Measurements from ENCODE around the gene ELAVL4. TPM values are rescaled to one million over a fixed set of nuclear protein-coding genes. Genes with fewer than 3 reads are reported as not detected.

ELAVL4 gene
- total RNA-seq, 1 donor from 2014 or later: 477 TPM

DNA sequence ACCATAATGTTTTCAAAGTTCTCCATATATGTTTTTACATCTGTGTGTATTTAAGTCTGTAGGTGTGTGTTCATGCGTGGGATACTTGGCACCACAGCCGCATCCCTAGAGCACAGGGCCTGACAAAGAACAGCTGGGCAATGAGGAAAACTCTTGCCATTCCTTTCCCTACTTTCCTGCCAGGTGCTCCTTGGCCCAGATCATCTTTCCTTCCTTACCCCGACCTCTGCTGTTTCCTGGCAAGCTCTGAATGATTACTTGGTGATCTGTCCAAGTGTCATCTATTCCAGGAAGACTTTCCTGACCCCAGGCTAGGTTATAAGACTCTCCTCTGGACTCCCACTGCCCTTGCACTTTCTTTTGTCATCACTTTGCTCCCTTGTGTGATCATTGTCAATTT, 123.6 kb downstream of the ELAVL4 start:
- peaks cover 8% of the 10 kb centered on the region for H3K36me3 Mint-ChIP-seq (ENCODE audit: unreplicated experiment)
- TF ChIP-seq CTCF (IDR thresholded peaks at IDR 0.05; ENCODE audit: partially characterized antibody, unreplicated experiment): no peak
- H3K4me3 Mint-ChIP-seq (ENCODE audit: unreplicated experiment): no peak overlapping the region
- H3K4me1 Mint-ChIP-seq (ENCODE audit: low read depth, unreplicated experiment): no peaks in the 10 kb centered on the region
- H3K27me3 Mint-ChIP-seq (ENCODE audit: unreplicated experiment): no peaks in the 10 kb centered on the region
- H3K27ac Mint-ChIP-seq (ENCODE audit: unreplicated experiment): no peak overlapping the region
- DNase-seq: no peak
- peaks cover 8% of the 10 kb centered on the region for H3K9me3 Mint-ChIP-seq (ENCODE audit: unreplicated experiment)

- Mint-ChIP-seq H3K9me3 (ENCODE audit: unreplicated experiment) (peaks cover 8% of the 10 kb centered on the region), H3K27ac (ENCODE audit: unreplicated experiment) (no peak overlapping the region), H3K4me1 (ENCODE audit: low read depth, unreplicated experiment) (no peaks in the 10 kb centered on the region), H3K36me3 (ENCODE audit: unreplicated experiment) (peaks cover 8% of the 10 kb centered on the region), H3K27me3 (ENCODE audit: unreplicated experiment) (peaks cover 2% of the 10 kb centered on the region), H3K4me3 (ENCODE audit: unreplicated experiment) (no peak overlapping the region)
- DNase-seq: no peak
- no peak for TF ChIP-seq CTCF (IDR thresholded peaks at IDR 0.05; ENCODE audit: partially characterized antibody, unreplicated experiment)
These were observed 127.9 kb downstream of the ELAVL4 start for GRCh38 chr1:50236656-50237055.

GRCh38 chr1:50237056-50237455, 128.3 kb downstream of the ELAVL4 start:
- no peak for TF ChIP-seq CTCF (IDR thresholded peaks at IDR 0.05; ENCODE audit: partially characterized antibody, unreplicated experiment)
- peaks cover 8% of the 10 kb centered on the region for H3K9me3 Mint-ChIP-seq (ENCODE audit: unreplicated experiment)

GRCh38 chr1:50243939-50244338, 135.2 kb downstream of the ELAVL4 start:
- Mint-ChIP-seq H3K4me3 (ENCODE audit: unreplicated experiment) (no peak overlapping the region), H3K9me3 (ENCODE audit: unreplicated experiment) (no peaks in the 10 kb centered on the region), H3K27me3 (ENCODE audit: unreplicated experiment) (peaks cover 2% of the 10 kb centered on the region), H3K27ac (ENCODE audit: unreplicated experiment) (no peak overlapping the region), H3K36me3 (ENCODE audit: unreplicated experiment) (no peaks in the 10 kb centered on the region), H3K4me1 (ENCODE audit: low read depth, unreplicated experiment) (no peaks in the 10 kb centered on the region)
- no peak for DNase-seq
- TF ChIP-seq CTCF (IDR thresholded peaks at IDR 0.05; ENCODE audit: partially characterized antibody, unreplicated experiment): no peak

More at GRCh38 chr1:50237056-50237455, 128.3 kb downstream of the ELAVL4 start:
- DNase-seq: no peak
- Mint-ChIP-seq H3K36me3 (ENCODE audit: unreplicated experiment) (peaks cover 8% of the 10 kb centered on the region), H3K27me3 (ENCODE audit: unreplicated experiment) (peaks cover 2% of the 10 kb centered on the region), H3K27ac (ENCODE audit: unreplicated experiment) (no peak overlapping the region), H3K4me1 (ENCODE audit: low read depth, unreplicated experiment) (no peaks in the 10 kb centered on the region), H3K4me3 (ENCODE audit: unreplicated experiment) (no peak overlapping the region)

GRCh38 chr1:50246869-50247268, 138.1 kb downstream of the ELAVL4 start:
- DNase-seq: no peak
- Mint-ChIP-seq H3K27ac (ENCODE audit: unreplicated experiment) (no peak overlapping the region), H3K36me3 (ENCODE audit: unreplicated experiment) (no peaks in the 10 kb centered on the region), H3K4me3 (ENCODE audit: unreplicated experiment) (no peak overlapping the region), H3K4me1 (ENCODE audit: low read depth, unreplicated experiment) (peaks cover 7% of the 10 kb centered on the region), H3K9me3 (ENCODE audit: unreplicated experiment) (peaks cover 3% of the 10 kb centered on the region), H3K27me3 (ENCODE audit: unreplicated experiment) (peaks cover 2% of the 10 kb centered on the region)
- no peak for TF ChIP-seq CTCF (IDR thresholded peaks at IDR 0.05; ENCODE audit: partially characterized antibody, unreplicated experiment)
